HG03025 (cell line): ENCODE data around the gene SLC15A1.

Experiments
- ATAC-seq: cut with Tn5 transposase; IDR thresholded peaks from one replicate; pipeline ENCODE4 v1.9.1; 2021; ENCODE audit warnings: mild to moderate bottlenecking, moderate library complexity; ENCODE audit not compliant: unreplicated experiment, low FRiP score

The SLC15A1 gene

GRCh38 chr13:98781470-98781869 is 29.0 kb upstream of the SLC15A1 start:
- ATAC-seq: no peak

GRCh38 chr13:98781045-98781444 is 28.6 kb upstream of the SLC15A1 start:
- ATAC-seq: no peak

GRCh38 chr13:98780451-98780850 is 28.0 kb upstream of the SLC15A1 start:
- no peak for ATAC-seq

- ATAC-seq: no peak
Measured at GRCh38 chr13:98779695-98780094, 27.2 kb upstream of the SLC15A1 start.

GRCh38 chr13:98778749-98779148 is 26.3 kb upstream of the SLC15A1 start:
- no peak for ATAC-seq

- no peak for ATAC-seq
Measured at GRCh38 chr13:98776644-98777043, 24.2 kb upstream of the SLC15A1 start.

GRCh38 chr13:98775844-98776598 is 23.5 kb upstream of the SLC15A1 start:
- ATAC-seq: no peak

- no peak for ATAC-seq
Measured at GRCh38 chr13:98775386-98775785, 22.9 kb upstream of the SLC15A1 start.

- no peak for ATAC-seq
Measured at GRCh38 chr13:98774776-98775175, 22.3 kb upstream of the SLC15A1 start.

- ATAC-seq: no peak
Measured at GRCh38 chr13:98773921-98774320, 21.4 kb upstream of the SLC15A1 start.

GRCh38 chr13:98772794-98773452 is 20.5 kb upstream of the SLC15A1 start:
- ATAC-seq: no peak

- ATAC-seq: no peak
Measured at GRCh38 chr13:98771838-98772611, 19.6 kb upstream of the SLC15A1 start.

GRCh38 chr13:98769736-98770135 is 17.3 kb upstream of the SLC15A1 start:
- no peak for ATAC-seq

GRCh38 chr13:98768522-98768921 is 16.1 kb upstream of the SLC15A1 start:
- no peak for ATAC-seq

GRCh38 chr13:98766697-98767096 is 14.2 kb upstream of the SLC15A1 start:
- ATAC-seq: no peak

GRCh38 chr13:98765996-98766519 is 13.6 kb upstream of the SLC15A1 start:
- no peak for ATAC-seq

- peak; percentile 20 for ATAC-seq
Measured at GRCh38 chr13:98761986-98762616, 9.6 kb upstream of the SLC15A1 start.

GRCh38 chr13:98761126-98761985 is 8.9 kb upstream of the SLC15A1 start:
- peak; percentile 77 for ATAC-seq

- no peak for ATAC-seq
Measured at GRCh38 chr13:98755729-98756128, 3.3 kb upstream of the SLC15A1 start.

GRCh38 chr13:98755116-98755515 is 2.6 kb upstream of the SLC15A1 start:
- no peak for ATAC-seq
